H9 (cell line): ENCODE results near the gene CNDP1. TPM values are rescaled to one million over a fixed set of nuclear protein-coding genes. Genes with fewer than 3 reads are reported as not detected.

Source experiments
- DNase-seq: peaks from one replicate; pipeline ENCODE4 v3.0.0-alpha.2; 2017
- H2AFZ ChIP-seq: one replicate; pipeline ENCODE4 v1.6.1; 2013; ENCODE audit warnings: mild to moderate bottlenecking, low read length, control low read depth, moderate library complexity
- H2AK5ac ChIP-seq: 2 replicates; pipeline ENCODE4 v1.6.1; 2013; ENCODE audit warnings: low read length, control low read depth, mixed read lengths; ENCODE audit not compliant: insufficient read length
- H2BK120ac ChIP-seq: one replicate; pipeline ENCODE4 v1.6.1; 2013; ENCODE audit warnings: low read depth, mild to moderate bottlenecking, low read length, control low read depth, inconsistent platforms; ENCODE audit not compliant: poor library complexity, severe bottlenecking
- H2BK12ac ChIP-seq: 2 replicates; pipeline ENCODE4 v1.6.1; 2013; ENCODE audit warnings: low read length, control low read depth, mixed read lengths, low read depth; ENCODE audit not compliant: insufficient read length
- H2BK15ac ChIP-seq: 2 replicates; pipeline ENCODE4 v1.6.1; 2013; ENCODE audit warnings: low read depth, low read length, control low read depth
- H2BK20ac ChIP-seq: one replicate; pipeline ENCODE4 v1.6.1; 2013; ENCODE audit warnings: low read depth, mild to moderate bottlenecking, low read length, control low read depth, inconsistent platforms; ENCODE audit not compliant: poor library complexity, severe bottlenecking
- H2BK5ac ChIP-seq: 2 replicates; pipeline ENCODE4 v1.6.1; 2013; ENCODE audit warnings: low read length, control low read depth, mixed read lengths; ENCODE audit not compliant: insufficient read length
- H3K14ac ChIP-seq: 2 replicates; pipeline ENCODE4 v1.6.1; 2013; ENCODE audit warnings: low read length, control low read depth; ENCODE audit not compliant: insufficient read depth
- H3K18ac ChIP-seq: 2 replicates; pipeline ENCODE4 v1.6.1; 2013; ENCODE audit warnings: low read depth, mild to moderate bottlenecking, mixed read lengths, low read length, control low read depth; ENCODE audit not compliant: insufficient read length
- H3K23ac ChIP-seq: 2 replicates; pipeline ENCODE4 v1.6.1; 2013; ENCODE audit warnings: low read length, control low read depth, mixed read lengths, low read depth; ENCODE audit not compliant: insufficient read length
- H3K23me2 ChIP-seq: 2 replicates; pipeline ENCODE4 v1.6.1; 2013; ENCODE audit warnings: low read depth, mild to moderate bottlenecking, mixed read lengths, low read length, control low read depth; ENCODE audit not compliant: insufficient read length, poor library complexity, severe bottlenecking
- H3K27ac ChIP-seq: 2 replicates; pipeline ENCODE4 v1.5.1; 2013; ENCODE audit warnings: low read length, control low read depth, mixed read lengths, low read depth; ENCODE audit not compliant: insufficient read length
- H3K27me3 ChIP-seq: 2 replicates; pipeline ENCODE4 v1.6.1; 2013; ENCODE audit warnings: low read length, control low read depth, inconsistent platforms; ENCODE audit not compliant: insufficient read depth
- H3K4ac ChIP-seq: 2 replicates; pipeline ENCODE4 v1.6.1; 2013; ENCODE audit warnings: low read depth, mild to moderate bottlenecking, control low read depth, inconsistent platforms, low read length, moderate library complexity
- H3K4me1 ChIP-seq: 2 replicates; pipeline ENCODE4 v1.6.1; 2013; ENCODE audit warnings: low read length, control low read depth, inconsistent platforms; ENCODE audit not compliant: insufficient read depth
- H3K4me2 ChIP-seq: 2 replicates; pipeline ENCODE4 v1.6.1; 2013; ENCODE audit warnings: low read length, control low read depth, mixed read lengths; ENCODE audit not compliant: insufficient read length, insufficient read depth
- H3K56ac ChIP-seq: 2 replicates; pipeline ENCODE4 v1.6.1; 2013; ENCODE audit warnings: low read depth, mild to moderate bottlenecking, mixed read lengths, low read length, control low read depth; ENCODE audit not compliant: insufficient read length
- H3K79me1 ChIP-seq: 2 replicates; pipeline ENCODE4 v1.6.1; 2013; ENCODE audit warnings: low read depth, mild to moderate bottlenecking, moderate library complexity, low read length, control low read depth, inconsistent platforms; ENCODE audit not compliant: insufficient read depth, poor library complexity, severe bottlenecking
- H3K79me2 ChIP-seq: 2 replicates; pipeline ENCODE4 v1.6.1; 2013; ENCODE audit warnings: low read length, control low read depth, inconsistent platforms; ENCODE audit not compliant: insufficient read depth
- H3K9ac ChIP-seq: 2 replicates; pipeline ENCODE4 v1.6.1; 2013; ENCODE audit warnings: low read length, control low read depth, mixed read lengths; ENCODE audit not compliant: insufficient read length; ENCODE audit errors: extremely low read depth
- H3K9me3 ChIP-seq: one replicate; pipeline ENCODE4 v1.6.1; 2013; ENCODE audit warnings: low read depth, low read length, inconsistent platforms; ENCODE audit not compliant: control insufficient read depth
- H3T11ph ChIP-seq: one replicate; pipeline ENCODE4 v1.6.1; 2013; ENCODE audit warnings: mild to moderate bottlenecking, low read length, control low read depth, inconsistent platforms
- H4K20me1 ChIP-seq: one replicate; pipeline ENCODE4 v1.6.1; 2013; ENCODE audit not compliant: control insufficient read depth, insufficient read length, insufficient read depth
- H4K5ac ChIP-seq: 2 replicates; pipeline ENCODE4 v1.6.1; 2013; ENCODE audit warnings: low read depth, mild to moderate bottlenecking, mixed read lengths, low read length, control low read depth; ENCODE audit not compliant: insufficient read length
- H4K8ac ChIP-seq: replicated peaks from 2 replicates; pipeline ENCODE4 v1.6.1; 2013; ENCODE audit warnings: low read length, control low read depth, mixed read lengths, low read depth; ENCODE audit not compliant: insufficient read length
- H4K91ac ChIP-seq: 2 replicates; pipeline ENCODE4 v1.6.1; 2013; ENCODE audit warnings: low read depth, mild to moderate bottlenecking, moderate library complexity, mixed read lengths, low read length, control low read depth; ENCODE audit not compliant: insufficient read length
- H3K27ac Mint-ChIP-seq, 3 experiments: 2 replicates in 2 of 3; 3 replicates in 1 of 3; pipeline ENCODE4 v1.8.0; 2020 to 2021; ENCODE audit warnings: mixed read lengths in 3 of 3, mild to moderate bottlenecking in 1 of 3, moderate library complexity in 1 of 3
- H3K27me3 Mint-ChIP-seq: 2 replicates; pipeline ENCODE4 v1.8.0; 2021; ENCODE audit warnings: low read depth, mild to moderate bottlenecking, moderate library complexity, mixed read lengths
- H3K36me3 Mint-ChIP-seq, 3 experiments: 2 replicates in 2 of 3; 3 replicates in 1 of 3; pipeline ENCODE4 v1.8.0; 2020 to 2021; ENCODE audit warnings: low read depth in 3 of 3, mixed read lengths in 3 of 3; ENCODE audit not compliant: insufficient read depth in 1 of 3
- H3K4me1 Mint-ChIP-seq, 2 experiments: 2 replicates each; pipeline ENCODE4 v1.8.0; 2020; ENCODE audit warnings: mixed read lengths in 2 of 2
- H3K4me3 Mint-ChIP-seq, 2 experiments: 2 replicates in 1 of 2; 3 replicates in 1 of 2; pipeline ENCODE4 v1.8.0; 2020 to 2021; ENCODE audit warnings: mild to moderate bottlenecking in 2 of 2, mixed read lengths in 2 of 2, moderate library complexity in 1 of 2
- H3K9me3 Mint-ChIP-seq, 2 experiments: 2 replicates in 1 of 2; 3 replicates in 1 of 2; pipeline ENCODE4 v1.8.0; 2020; ENCODE audit warnings: mild to moderate bottlenecking in 2 of 2, mixed read lengths in 2 of 2, moderate library complexity in 1 of 2
- CTCF ChIP-seq: fragments of 200-600 bp; sonication (generic); conservative IDR thresholded peaks from 3 replicates; pipeline ENCODE4 v1.8.0; 2021; ENCODE audit warnings: antibody characterized with exemption, mild to moderate bottlenecking
- WGBS: extraction: QIAGEN DNeasy Blood & Tissue Kit; methylation state at CpG from one replicate; pipeline ENCODE4 v1.1.7; 2013; ENCODE audit warnings: missing lambda C conversion rate, low lambda C conversion rate, mixed read lengths; ENCODE audit not compliant: insufficient read length; ENCODE audit errors: extremely low coverage; 5-methylcytosine and 5-hydroxymethylcytosine counted together
- total RNA-seq: library from RNA; stranded (reverse); gene quantifications from 2 replicates; pipeline ENCODE4 v1.2.1, GENCODE V29; 2021

CNDP1 gene
- total RNA-seq, 1 experiment from 2014 or later: not detected

GRCh38 chr18:74571895-74572680 lies 37.8 kb downstream of the CNDP1 start:
- peaks cover 4 to 6% (median 4%) of the 10 kb centered on the region in 3 experiments; a peak in 4 of 7 replicates for H3K36me3 Mint-ChIP-seq

More at GRCh38 chr18:74571895-74572680, 37.8 kb downstream of the CNDP1 start:
- Histone ChIP-seq H4K5ac (no peak overlapping the region), H3K14ac (no peak overlapping the region), H3K23ac (no peak overlapping the region), H3K9me3 (no peaks in the 10 kb centered on the region), H3K4me2 (no peak overlapping the region), H4K20me1 (no peaks in the 10 kb centered on the region), H4K91ac (no peak overlapping the region), H3K9ac (no peak overlapping the region), H3K27ac (no peak overlapping the region), H2AFZ (no peak overlapping the region), H2BK15ac (no peak overlapping the region), H2BK12ac (no peak overlapping the region), H3K23me2 (no peaks in the 10 kb centered on the region), H3K27me3 (no peaks in the 10 kb centered on the region), H3K56ac (no peak overlapping the region), H3K18ac (no peak overlapping the region), H3K4me1 (no peaks in the 10 kb centered on the region), H3K4ac (no peak overlapping the region), H2BK20ac (no peak overlapping the region), H2BK120ac (no peak overlapping the region), H3K79me2 (no peaks in the 10 kb centered on the region), H2BK5ac (no peak overlapping the region), H3T11ph (no peak overlapping the region), H2AK5ac (no peak overlapping the region), H4K8ac (no peak overlapping the region), H3K79me1 (no peaks in the 10 kb centered on the region)
- no CpG with 5 or more reads among the region's 12 CpGs for WGBS
- DNase-seq: no peak
- no peak for TF ChIP-seq CTCF
- Mint-ChIP-seq H3K4me3 (no peak overlapping the region), H3K27me3 (peaks cover 11% of the 10 kb centered on the region), H3K9me3 (peaks cover 14 to 24% of the 10 kb centered on the region in 2 experiments), H3K4me1 (peaks cover 2% of the 10 kb centered on the region in 2 experiments; a peak in 3 of 4 replicates), H3K27ac (no peak overlapping the region)
